HG03064 (cell line): ENCODE measurements around the gene BCAS3.
"Not testable (repeated sequence)": the region's sequence is repeated elsewhere in the genome, so short reads cannot be mapped to it uniquely, and the experiment has no call there.

Experiments used
- ATAC-seq: cut with Tn5 transposase; IDR thresholded peaks from one replicate; pipeline ENCODE4 v1.9.1; 2021; ENCODE audit warnings: low read depth; ENCODE audit not compliant: unreplicated experiment

The BCAS3 gene

DNA sequence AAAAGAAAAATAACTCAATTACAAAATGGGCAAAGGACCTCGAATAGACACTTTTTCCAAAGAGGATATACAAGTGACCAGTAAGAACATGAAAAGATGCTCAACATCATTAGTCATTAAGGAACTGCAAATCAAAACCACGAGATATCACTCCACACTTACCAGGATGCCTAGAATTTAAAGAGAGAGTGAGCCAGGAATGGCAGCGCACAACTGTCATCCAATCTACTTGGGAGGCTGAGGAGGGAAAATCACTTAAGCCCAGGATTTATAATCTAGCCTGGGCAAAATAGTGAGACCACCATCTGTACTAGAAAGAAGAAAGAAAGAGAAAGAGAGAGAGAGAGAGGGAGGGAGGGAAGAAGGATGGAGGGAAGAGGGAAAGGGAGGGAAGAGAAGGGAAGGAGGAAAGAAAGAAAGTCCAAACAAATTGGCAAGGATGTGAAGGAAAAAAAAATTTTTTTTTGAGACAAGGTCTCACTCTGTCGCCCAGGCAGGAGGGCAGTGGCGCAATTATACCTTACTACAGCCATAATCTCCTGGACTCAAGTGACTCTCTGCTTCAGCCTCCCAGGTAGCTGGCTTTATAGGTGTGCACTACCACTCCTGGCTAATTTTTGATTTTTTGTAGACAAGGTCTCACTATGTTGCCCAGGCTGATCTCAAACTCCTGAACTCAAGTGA, 744.6 kb downstream of the BCAS3 start:
- no peak for ATAC-seq

DNA sequence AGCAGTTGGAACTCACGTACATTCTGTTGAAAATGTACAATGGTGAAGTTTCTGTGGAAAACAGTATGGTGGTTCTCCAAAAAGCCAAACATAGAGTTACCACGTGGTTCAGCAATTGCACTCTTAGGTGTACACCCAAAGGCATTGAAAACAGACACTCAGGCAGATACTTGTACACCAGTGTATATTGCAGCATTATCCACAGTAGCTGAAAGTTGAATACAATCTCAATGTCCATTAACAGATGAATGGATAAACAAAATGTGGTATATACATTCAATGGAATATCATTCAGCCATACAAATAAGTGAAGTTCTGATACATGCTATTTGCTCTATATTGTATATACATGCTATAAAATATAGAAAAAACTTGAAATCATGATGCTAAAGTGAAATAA, 745.2 kb downstream of the BCAS3 start:
- ATAC-seq: no peak

DNA sequence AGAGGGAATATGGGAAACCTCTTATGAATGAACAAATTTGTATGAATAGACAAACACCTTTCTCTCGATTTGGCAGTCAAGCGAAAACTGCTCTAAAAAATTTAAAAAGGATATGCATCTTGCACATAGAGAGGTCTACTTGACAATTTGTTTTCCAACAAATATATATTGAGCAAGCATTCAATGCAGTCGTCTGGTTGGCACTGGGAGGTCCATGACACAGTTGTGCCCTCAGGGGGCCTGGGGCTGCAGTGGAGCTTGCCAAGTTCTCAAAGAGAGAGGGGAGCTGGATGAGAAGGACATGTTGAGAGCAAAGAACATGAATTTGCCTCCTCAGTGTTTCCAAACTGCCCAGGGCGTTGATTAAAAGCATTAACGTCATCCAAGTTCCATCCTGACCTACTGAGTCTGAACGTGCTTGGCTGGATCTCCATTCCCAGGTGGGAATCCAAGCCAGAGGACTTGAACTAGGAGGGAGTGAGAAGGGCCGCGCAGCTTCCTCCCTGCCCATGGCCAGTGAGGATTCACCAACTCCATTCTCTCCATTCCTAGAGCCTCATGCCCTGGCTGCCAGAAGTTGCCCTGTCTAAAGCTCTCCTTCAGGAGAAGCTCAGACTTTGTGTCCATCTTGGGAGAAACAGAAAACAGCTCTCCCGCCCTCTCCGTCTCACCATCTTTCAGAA, 746.5 kb downstream of the BCAS3 start:
- no peak for ATAC-seq

DNA sequence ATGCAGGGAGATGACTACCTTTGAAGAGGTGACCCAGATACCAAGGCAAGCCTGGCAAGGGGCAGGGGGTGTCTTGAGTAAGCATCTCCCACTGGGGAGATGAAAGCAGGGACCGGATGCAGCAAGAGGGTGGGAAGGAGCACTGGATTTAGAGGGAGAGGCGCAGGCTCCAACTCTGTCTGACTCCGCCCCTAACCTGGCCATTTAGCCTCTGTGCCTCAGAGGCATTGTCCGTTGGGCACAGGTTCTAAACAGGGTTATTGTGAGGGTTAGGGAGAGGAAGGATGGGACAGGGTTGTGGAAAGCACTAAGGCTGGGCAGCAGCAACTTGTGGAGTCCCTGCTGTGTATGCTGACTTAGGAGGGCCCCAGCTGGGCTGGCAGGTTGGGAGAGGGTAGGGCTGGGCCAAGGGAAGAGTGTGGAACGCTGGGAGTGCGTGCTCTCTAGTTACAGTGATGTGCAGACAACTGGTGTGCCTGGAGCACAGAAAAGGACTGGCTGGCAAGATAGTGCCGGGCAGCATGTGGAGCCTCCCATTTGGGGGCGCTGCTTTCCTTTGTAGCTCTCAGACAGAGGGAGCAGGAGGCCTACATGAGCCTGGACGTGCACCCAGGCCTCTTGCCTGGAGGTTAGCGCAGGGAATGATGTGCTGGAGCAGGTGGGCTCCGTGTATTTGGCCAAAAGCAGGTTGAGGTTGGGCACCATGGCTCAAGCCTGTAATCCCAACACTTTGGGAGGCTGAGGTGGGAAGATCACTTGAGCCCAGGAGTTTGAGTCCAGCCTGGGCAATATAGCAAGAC, 748.2 kb downstream of the BCAS3 start:
- ATAC-seq: no peak

DNA sequence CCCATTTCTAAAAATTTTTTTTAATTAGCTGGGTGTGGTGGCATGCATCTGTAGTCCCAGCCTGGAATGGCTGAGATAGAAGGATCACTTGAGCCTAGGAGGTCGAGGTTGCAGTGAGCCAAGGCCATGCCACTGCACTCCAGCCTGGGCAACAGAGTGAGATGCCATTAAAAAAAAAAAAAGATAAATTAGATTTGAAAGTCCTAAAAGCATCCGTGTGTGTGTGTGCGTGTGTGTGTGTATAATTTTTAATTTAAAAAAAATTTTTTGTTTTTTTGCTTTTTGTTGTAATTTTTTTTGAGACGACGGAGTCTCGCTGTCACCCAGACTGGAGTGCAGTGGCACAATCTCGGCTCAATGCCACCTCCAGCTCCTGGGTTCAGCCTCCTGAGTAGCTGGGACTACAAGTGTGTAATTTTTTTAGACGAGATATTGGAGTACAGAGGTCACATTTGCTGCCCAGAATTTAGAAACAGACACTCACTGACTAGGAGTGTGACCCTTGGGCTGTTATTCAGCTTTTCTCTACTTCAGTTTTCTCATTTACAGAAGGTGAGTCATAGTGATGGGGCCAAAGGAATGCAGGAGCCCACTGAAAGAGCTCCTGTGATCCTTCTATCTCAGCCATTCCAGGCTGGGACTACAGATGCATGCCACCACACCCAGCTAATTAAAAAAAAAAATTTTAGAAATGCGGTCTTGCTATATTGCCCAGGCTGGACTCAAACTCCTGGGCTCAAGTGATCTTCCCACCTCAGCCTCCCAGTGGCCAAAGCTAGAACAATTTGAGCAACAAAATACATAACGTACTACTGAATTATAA, 749.0 kb downstream of the BCAS3 start:
- no peak for ATAC-seq

DNA sequence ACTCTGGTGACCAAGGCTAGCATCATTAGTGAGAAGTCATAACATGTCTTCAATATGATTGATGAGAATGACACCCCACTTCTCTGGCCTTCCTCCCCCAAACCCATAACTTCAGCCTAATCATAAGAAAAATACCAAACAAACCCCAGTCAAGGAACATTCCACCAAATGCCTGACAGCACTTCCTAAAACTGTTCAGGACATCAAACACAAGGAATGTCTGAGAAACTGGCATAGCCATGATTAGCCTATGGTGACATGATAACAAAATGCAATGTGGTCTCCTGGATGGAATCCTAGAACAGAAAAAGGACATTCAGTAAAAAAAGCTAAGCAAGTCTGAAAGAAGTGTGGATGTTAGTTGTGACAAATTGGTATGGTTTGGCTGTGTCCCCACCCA, 749.9 kb downstream of the BCAS3 start:
- ATAC-seq: no peak

DNA sequence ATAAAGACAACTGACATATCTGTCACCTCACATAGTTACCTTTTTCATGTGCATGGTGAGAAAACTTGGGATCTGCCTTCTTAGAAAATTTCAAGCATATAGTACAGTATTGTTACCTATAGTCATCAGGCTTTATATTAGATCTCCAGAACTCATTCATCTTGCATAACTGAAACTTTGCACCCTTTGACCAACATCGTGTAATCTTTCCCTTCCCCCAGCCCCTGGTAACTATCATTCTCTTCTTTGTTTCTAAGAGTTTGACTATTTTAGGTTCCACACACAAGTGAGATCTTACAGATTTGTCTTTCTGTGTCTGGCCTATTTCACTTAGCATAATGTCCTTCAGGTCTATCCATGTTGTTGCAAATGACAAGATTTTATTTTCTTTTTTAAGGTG, 751.6 kb downstream of the BCAS3 start:
- no peak for ATAC-seq

DNA sequence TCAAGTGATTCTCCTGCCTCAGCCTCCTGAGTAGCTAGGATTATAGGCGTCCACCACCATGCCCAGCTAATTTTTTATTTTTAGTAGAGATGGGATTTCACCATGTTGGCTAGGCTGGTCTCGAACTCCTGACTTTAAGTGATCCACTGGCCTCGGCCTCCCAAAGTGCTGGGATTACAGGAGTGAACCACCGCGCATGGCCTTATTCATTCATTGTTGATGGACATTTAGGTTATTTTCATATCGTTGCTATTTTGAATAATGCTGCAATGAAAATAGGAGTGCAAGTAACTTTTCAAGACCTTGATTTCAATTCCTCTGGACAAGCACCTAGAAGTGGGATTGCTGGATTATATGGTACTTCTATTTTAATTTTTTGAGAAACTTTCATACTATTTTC, 752.2 kb downstream of the BCAS3 start:
- not testable (repeated sequence) for ATAC-seq

DNA sequence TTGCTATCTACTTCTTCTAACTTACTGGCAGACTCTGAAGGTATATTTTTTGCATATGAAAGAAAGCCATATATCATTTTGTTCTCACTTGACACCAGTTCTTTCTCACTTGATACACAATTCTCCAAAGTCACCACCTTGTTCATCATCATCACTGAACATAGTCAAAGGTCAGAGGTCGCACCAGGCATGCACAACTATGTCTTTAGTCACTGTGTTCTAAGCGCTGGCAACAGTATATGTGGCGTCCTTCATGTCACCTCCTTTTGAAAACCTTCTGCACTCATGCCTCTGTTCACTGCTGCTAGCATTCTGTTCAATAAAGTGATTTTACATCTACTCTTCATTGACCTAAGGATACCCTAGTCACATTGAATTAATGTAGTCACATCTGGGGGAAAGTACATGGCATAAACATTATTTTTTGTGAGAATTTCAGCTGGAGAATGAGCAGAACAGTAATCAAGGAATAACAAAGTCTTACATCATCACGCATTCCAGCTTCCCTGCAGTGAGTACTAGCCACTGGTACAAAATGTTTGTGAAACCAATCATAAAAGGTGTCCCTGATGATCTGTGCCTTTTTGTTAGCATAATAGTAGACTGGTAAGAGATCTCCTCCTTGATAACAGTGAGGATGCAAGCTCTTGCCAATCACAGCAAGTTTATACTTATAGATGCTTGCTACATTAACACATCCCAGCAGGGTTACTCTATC, 754.1 kb downstream of the BCAS3 start:
- no peak for ATAC-seq

DNA sequence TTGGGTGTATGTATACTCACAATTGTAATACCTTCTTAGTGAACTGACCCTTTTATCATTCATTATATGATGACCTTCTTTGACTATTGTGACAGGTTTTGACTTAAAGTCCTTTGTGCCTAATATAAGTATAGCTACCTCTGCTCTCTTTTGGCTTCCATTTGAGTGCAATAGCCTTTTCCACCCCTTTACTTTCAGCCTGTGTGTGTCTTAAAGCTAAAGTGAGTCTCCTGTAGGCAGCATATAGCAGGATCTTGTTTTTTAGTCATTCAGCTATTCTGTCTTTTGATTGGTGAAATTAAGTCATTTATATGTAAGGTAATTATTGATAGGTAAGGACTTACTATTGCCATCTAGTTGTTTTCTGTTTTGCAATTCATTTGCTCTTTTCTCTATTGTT, 758.6 kb downstream of the BCAS3 start:
- no peak for ATAC-seq

DNA sequence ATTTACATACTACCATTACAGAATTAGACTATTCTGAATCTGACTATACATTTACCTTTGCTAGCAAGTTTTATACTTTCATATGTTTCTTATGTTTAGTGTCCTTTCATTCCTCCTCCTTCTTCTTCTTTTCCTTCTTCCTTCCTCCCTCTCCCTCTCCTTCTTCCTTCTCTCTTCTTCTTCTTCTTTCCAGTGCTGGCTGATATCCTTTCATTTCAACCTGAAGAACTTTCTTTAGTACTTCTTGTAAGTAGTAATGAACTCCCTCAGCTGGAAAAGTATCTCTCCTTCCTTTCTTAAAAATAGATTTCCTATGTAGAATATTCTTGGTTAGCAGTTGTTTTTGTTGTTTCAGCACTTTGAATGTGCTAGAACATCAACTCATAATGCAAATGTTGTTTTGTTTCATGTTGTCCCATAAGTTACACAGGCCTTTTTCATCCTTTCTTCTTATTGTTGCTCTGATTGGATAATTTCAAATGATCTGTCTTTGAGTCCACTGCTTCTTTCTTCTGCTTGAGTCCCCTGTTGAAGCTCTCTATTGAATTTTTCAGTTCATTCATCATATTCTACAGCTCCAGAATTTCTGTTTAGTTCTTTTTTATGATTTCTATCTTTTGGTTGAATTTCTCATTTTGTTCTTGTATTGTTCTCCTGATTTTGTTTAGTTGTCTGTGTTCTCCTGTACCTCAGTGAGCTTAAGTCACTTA, 759.5 kb downstream of the BCAS3 start:
- ATAC-seq: no peak

DNA sequence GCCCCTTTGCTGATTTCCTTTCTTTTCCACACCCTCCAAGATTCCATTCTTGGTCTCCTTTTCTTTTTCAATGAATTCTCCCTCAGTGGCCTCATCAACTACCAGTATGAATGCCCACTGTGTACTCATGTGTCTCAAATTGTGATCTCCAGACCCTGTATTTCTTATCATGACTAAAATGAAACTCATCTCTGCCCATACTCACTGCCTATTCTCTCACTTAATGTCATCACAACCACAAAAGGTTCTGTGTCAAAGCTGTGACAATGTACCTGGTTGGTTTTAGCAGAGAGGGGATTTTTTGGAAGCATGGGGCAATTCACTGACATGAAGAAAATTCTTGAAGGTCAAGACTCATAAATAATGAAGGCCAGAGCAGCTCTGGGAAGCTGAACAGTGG, 763.0 kb downstream of the BCAS3 start:
- ATAC-seq: no peak

DNA sequence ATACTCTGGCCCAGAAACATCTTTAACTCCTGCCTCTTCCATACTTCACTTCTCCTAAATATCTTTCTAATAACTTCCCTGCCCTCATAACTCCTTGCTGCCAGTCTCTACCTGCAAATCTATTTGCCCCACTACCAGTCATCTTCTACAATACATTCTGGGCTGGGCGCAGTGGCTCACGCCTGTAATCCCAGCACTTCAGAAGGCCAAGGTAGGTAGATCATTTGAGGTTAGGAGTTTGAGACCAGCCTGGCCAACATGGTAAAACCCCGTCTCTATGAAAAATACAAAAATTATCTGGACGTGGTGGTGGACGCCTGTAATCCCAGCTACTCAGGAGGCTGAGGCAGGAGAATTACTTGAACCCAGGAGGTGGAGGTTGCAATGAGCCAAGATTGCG, 763.9 kb downstream of the BCAS3 start:
- not testable (repeated sequence) for ATAC-seq

DNA sequence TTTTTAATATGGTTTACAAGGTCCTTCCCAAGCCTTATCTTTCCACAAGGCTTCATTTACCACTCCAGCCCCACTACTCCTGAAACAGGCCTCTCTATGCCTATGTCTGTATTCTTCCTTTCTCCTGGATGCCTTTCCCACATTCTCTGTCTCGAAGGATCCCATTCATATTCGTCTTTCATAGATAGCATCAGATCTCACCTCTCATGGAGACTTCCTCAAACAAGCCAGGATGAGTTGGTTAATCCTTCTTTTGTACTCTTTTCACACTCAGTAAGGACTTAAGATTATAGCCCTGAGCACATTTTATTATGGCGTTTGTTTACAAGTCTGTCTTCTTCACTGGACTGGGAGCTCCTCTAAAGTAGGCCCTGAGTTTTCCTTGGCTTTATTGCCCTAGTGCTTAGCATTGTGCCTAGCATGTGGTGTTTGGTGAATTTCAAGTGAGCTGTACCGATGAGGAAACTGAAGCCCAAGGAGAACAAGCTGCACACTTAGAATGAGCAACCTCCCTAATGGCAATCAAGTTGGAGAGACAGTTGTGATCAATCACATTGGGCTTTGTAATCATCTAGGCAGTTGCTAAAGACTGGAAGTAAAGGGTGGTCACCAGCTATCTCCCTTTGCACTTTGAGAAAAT, 764.6 kb downstream of the BCAS3 start:
- ATAC-seq: no peak
